ENCODE results near the gene VSIG1.

The VSIG1 gene

DNA sequence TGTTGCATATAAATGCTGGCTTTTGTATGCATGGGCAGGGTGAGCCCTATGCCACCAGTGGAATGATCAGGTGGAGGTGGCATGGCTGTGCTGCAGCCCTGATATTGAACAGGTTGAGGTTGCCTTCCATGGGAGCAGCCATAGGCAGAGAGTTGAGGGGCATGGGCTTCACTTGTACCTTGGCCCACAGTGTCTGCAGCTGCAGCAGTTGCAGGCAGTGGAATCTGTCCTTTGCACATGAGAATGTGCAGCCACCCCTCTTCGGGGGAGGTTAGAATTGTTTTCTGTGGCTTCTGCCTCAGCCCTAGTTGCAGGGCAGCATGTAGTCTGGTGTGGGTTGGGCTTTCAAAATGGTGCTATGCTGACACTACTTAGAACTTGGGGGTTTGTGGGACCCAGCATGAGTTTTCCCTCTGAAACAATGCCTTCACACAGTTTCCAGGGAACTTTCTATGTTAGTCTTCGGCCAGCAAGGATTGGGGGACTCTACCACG, 25.4 kb upstream of the VSIG1 start:
- Histone ChIP-seq H3K9me3 (no peaks in the 10 kb centered on the region), H3K4me1 (no peaks in the 10 kb centered on the region), H3K27me3 (no peaks in the 10 kb centered on the region), H3K36me3 (no peaks in the 10 kb centered on the region), H3K4me3 (ENCODE audit: low read depth, low read length) (no peak overlapping the region)
- TF ChIP-seq, protein P1, sequence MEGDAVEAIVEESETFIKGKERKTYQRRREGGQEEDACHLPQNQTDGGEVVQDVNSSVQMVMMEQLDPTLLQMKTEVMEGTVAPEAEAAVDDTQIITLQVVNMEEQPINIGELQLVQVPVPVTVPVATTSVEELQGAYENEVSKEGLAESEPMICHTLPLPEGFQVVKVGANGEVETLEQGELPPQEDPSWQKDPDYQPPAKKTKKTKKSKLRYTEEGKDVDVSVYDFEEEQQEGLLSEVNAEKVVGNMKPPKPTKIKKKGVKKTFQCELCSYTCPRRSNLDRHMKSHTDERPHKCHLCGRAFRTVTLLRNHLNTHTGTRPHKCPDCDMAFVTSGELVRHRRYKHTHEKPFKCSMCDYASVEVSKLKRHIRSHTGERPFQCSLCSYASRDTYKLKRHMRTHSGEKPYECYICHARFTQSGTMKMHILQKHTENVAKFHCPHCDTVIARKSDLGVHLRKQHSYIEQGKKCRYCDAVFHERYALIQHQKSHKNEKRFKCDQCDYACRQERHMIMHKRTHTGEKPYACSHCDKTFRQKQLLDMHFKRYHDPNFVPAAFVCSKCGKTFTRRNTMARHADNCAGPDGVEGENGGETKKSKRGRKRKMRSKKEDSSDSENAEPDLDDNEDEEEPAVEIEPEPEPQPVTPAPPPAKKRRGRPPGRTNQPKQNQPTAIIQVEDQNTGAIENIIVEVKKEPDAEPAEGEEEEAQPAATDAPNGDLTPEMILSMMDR (IDR thresholded peaks at IDR 0.05; ENCODE audit: low read depth, low read length): no peak
- DNase-seq: no peak

DNA sequence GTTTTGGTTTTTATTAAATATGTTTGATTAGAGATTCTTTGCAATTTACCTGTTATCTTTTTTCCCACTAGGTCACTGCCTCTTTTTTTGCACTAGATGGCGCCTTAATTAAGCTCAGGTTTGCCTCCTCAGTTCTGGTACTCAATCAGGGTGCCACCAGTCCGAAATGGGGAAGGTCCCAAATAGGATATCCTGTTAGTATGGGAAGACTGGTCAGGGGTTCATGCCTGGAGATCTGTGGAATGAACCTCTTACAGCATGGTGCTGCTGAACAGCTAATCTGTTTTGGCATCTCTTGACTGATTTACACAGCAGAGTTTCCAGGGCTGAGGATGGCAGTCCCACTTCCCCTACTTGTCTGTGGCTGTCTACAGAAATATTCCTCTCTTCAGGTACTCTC, 24.2 kb upstream of the VSIG1 start:
- Histone ChIP-seq H3K27me3 (no peaks in the 10 kb centered on the region), H3K4me3 (ENCODE audit: low read depth, low read length) (no peak overlapping the region), H3K36me3 (no peaks in the 10 kb centered on the region), H3K9me3 (no peaks in the 10 kb centered on the region), H3K4me1 (no peaks in the 10 kb centered on the region)
- TF ChIP-seq, protein P1 (IDR thresholded peaks at IDR 0.05; ENCODE audit: low read depth, low read length): peak; percentile 43
- DNase-seq: no peak

DNA sequence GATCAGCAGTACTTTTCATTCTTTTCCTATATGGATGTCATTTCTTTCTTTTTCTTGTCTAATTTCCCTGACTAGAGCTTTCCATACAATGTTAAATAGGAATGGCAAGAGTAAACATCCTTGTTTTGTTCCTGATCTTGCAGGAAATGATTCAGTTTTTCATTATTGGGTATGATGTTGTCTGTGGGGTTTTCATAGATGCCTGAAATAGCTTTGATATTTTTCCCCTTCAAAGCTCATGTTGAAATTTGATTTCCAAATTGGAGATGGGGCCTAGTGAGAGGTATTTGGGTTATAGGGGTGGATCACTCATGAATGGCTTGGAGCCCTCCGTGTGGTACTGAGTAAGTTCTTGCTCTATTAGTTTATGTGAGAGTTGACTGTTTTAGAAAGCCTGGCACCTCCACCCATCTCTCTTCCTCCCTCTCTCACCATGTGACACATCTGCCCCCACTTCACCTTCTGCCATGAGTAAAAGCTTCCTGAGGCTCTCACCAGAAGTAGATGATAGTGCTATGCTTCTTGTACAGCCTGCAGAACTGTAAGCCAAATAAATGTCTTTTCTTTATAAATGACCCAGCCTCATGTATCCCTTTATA, 22.3 kb upstream of the VSIG1 start:
- H3K4me3 ChIP-seq (ENCODE audit: low read depth, low read length): no peak overlapping the region
- H3K9me3 ChIP-seq: no peaks in the 10 kb centered on the region
- no peaks in the 10 kb centered on the region for H3K36me3 ChIP-seq
- H3K4me1 ChIP-seq: no peaks in the 10 kb centered on the region
- TF ChIP-seq, protein P1 (IDR thresholded peaks at IDR 0.05; ENCODE audit: low read depth, low read length): no peak
- no peak for DNase-seq
- H3K27me3 ChIP-seq: no peaks in the 10 kb centered on the region

DNA sequence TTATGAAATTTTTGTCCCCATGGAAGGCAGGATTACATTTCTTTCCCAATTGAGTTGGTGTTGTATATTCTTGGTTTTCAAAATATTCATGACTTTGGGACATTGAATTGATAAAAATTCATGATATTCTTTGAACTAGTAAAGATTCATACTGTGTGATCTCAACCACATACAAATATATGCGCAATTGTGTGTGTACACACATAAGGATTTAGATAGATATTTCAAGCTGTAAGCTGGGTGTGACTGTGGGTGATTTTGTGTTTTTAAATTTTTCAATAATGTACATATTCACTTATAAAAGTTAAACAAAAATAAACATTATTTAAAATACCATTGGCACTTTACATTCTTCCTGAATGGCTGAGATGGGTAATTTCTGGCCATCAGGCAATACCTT, 19.5 kb upstream of the VSIG1 start:
- Histone ChIP-seq H3K27me3 (no peaks in the 10 kb centered on the region), H3K4me3 (ENCODE audit: low read depth, low read length) (no peak overlapping the region), H3K9me3 (no peaks in the 10 kb centered on the region), H3K4me1 (no peaks in the 10 kb centered on the region), H3K36me3 (no peaks in the 10 kb centered on the region)
- TF ChIP-seq, protein P1 (IDR thresholded peaks at IDR 0.05; ENCODE audit: low read depth, low read length): no peak
- DNase-seq: no peak

DNA sequence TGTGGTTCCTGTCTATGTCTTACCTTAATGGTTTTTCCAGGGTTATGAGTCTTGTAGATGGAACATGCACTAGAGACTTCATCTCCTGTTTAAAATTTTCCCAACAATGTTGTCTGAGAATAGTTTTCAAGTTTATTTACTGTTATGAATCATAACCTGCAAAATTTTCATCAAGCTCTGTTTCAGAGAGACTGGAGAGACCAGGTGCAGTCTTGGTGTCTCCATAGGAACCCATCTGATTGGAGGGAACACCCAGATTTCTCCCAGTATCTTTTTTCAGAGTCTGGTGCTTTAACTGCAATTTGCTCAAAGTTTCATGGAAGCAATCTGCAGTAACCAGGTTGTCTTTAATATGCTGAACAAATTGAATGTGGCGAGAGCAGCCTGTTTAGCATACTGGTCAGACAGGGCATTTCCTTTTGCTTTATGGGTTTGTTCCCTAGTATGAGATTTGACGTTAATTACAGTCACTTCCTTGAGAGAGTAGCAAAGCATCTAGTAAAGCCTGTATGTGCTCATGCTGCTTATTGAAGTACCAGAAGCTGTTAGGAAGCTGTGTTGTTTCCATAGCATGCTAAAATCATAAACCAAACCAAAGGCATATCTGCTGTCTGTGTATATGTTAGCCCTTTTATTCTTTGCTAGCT, 18.8 kb upstream of the VSIG1 start:
- H3K27me3 ChIP-seq: no peaks in the 10 kb centered on the region
- no peaks in the 10 kb centered on the region for H3K4me1 ChIP-seq
- DNase-seq: no peak
- no peaks in the 10 kb centered on the region for H3K9me3 ChIP-seq
- TF ChIP-seq, protein P1 (IDR thresholded peaks at IDR 0.05; ENCODE audit: low read depth, low read length): no peak
- H3K4me3 ChIP-seq (ENCODE audit: low read depth, low read length): no peak overlapping the region
- no peaks in the 10 kb centered on the region for H3K36me3 ChIP-seq

DNA sequence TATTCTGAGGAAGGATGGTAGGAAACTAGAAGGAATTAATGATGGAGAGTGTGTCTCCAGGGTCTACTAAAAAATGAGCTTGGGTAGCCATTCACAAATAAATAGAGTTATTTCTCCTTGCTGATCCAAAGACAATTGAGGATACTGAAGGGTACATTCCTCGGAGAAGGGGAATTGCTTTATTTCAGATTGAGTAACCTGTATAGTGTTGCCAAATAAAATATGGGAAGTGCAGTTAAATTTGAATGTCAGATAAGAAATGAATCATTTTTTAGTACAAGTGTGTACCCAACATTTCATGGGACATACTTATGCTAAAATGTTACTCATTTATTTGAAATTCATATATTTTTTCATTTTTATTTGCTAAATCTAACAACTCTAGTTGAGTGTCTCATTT, 16.0 kb upstream of the VSIG1 start:
- no peaks in the 10 kb centered on the region for H3K27me3 ChIP-seq
- H3K4me3 ChIP-seq (ENCODE audit: low read depth, low read length): no peak overlapping the region
- TF ChIP-seq, protein P1 (IDR thresholded peaks at IDR 0.05; ENCODE audit: low read depth, low read length): no peak
- H3K9me3 ChIP-seq: no peaks in the 10 kb centered on the region
- no peaks in the 10 kb centered on the region for H3K36me3 ChIP-seq
- DNase-seq: no peak
- H3K4me1 ChIP-seq: no peaks in the 10 kb centered on the region

Data from BE2C (cell line).